HG03139 (cell line): ENCODE measurements around the gene KLHDC7A.

ENCODE experiments used
- ATAC-seq: cut with Tn5 transposase; IDR thresholded peaks from one replicate; pipeline ENCODE4 v1.9.1; 2021; ENCODE audit not compliant: unreplicated experiment

Gene KLHDC7A

GRCh38 chr1:18504609-18505008, 23.9 kb downstream of the KLHDC7A start:
- ATAC-seq = no peak

DNA sequence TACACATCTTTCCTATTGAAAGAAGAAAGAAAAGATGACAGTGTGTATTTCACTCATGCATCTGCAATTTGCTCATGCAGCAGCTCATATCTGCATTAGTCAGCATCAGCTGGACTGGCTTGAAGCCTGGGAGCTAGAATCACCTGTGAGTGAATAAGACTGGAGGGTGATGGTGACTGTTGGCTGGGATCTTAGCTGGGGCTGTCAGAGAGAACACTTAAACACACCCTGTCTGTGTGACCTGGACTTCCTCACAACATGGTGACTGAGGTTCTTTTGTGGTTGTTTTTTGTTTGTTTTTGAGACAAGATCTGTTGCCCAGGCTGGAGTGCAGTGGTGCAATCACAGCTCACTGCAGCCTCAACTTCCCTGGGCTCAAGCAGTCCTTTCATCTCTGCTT, 24.9 kb downstream of the KLHDC7A start:
- no peak for ATAC-seq

DNA sequence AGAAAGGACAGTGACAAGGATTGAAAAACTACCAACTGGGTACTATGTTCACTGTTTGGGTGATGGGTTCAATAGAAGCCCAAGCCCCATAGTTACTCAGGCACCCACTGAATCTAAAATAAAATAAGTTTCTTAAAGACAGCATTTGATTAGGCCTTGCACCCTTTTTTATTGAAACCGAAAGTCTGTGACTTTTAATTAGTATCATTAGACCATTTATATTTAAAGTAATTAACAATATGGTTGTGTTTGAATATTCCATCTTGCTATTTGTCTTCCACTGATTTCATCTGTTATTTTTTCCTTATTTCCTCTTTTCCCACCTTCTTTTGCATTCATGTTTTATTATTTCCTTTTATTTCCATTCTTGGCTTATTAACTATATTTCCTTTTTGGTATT, 27.4 kb downstream of the KLHDC7A start:
- no peak for ATAC-seq

DNA sequence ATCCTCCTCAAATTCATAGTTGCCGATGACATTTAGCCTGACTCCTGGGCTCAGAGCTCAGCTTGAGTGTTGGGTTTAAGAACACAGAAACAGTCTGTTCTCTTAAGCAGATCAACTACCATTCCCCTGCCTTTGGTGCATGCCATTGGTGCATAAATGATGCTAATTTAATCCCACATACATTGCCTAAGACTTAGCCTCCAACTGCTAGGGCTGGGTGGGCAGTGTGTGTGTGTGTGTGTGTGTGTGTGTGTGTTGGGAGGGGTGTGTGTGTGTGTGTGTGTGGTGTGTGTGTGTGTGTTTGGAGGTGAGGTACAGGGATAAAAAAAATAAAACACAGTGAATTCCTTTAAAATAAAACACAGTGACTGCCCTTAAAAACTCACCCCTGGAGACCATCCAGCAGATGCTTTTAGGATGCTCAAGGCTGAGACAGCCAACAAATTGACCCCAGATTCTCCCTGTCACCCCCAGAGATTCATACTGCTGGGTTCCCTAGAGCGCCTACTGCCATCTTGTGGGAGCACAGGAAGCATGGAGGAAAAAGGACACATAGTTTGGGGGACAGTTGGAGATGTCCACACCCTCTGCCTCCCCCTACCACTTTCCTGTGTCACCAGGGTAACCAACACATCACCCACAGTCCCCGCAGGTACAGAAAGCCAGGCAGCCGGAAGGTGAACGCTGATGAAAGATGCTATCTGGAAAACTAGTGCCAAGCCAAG, 30.6 kb downstream of the KLHDC7A start:
- no peak for ATAC-seq

DNA sequence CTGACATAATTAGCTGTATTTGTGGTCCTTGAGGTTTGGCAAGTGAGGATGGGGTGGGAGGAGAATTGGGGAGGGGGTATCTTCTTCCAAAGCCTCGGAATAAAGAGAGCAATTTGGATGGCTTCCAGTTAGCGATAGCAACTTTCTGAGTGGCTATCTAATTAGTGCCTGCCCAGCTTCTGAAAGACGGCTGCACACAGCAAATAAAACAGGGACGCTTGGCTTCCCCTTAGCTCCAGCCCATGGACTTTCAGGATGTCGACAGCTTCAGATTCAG, 31.1 kb downstream of the KLHDC7A start:
- ATAC-seq = no peak

DNA sequence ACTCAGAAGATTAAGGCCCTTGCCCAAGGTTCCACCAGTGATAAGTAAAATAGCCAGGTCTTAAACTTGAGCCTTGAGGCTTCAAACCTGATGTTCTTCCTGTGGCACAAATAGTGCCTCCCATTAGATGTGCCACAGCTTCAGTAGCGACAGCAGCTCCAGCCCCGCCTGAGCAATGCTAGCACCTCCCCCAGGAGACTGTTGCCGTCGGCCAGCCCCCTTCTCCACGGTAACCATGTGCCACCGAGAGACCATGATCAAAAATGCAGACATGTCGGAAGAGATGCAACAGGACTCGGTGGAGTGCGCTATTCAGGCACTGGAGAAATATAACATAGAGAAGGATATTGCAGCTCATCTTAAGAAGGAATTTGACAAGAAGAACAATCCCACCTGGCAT, 32.2 kb downstream of the KLHDC7A start:
- ATAC-seq = no peak

- ATAC-seq = no peak
Observed at GRCh38 chr1:18513995-18514394, 33.3 kb downstream of the KLHDC7A start.

GRCh38 chr1:18515120-18515667, 34.5 kb downstream of the KLHDC7A start:
- ATAC-seq = no peak

- ATAC-seq = no peak
Observed at GRCh38 chr1:18516473-18516872, 35.7 kb downstream of the KLHDC7A start.

- no peak for ATAC-seq
Observed at GRCh38 chr1:18526436-18527275, 45.9 kb downstream of the KLHDC7A start.

DNA sequence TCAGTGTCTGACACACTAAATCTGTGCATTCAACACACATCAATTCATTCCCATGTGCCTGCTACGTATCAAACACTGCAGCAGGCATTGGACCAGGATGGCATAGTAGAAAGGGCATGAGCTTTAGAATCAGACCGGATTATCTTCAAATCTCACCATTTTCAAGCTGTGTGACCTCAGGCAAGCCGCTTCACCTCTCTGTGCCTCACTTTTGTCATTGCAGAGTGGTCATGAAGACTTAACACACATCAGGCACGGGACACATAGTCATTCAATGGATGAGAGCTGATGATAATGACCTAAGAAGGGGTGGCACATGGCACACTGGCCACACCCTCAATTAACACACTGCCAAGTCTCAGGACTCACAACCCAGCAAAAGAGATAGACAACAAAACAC, 46.8 kb downstream of the KLHDC7A start:
- no peak for ATAC-seq

- ATAC-seq = no peak
Observed at GRCh38 chr1:18527921-18528320, 47.2 kb downstream of the KLHDC7A start.

- ATAC-seq = no peak
Observed at GRCh38 chr1:18528616-18529015, 47.9 kb downstream of the KLHDC7A start.

DNA sequence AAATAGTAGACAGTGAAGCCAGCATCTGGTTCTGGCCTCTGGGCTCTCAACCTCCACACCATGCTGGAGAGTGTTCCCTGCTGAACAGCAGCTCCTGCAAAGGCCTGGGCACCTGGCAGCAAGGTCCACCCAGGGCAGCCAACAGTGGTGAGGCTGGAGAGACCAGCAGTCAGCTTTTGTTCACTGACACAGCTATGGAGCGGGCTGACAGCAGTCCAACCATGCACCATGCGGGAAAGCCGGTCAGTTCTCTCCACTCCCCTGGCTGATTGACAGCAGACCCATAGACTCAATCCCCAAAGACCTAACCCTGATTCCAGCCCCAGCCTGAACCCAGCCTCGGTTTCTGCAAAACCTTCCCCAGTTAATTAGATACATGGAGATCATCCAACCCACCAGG, 49.0 kb downstream of the KLHDC7A start:
- no peak for ATAC-seq

DNA sequence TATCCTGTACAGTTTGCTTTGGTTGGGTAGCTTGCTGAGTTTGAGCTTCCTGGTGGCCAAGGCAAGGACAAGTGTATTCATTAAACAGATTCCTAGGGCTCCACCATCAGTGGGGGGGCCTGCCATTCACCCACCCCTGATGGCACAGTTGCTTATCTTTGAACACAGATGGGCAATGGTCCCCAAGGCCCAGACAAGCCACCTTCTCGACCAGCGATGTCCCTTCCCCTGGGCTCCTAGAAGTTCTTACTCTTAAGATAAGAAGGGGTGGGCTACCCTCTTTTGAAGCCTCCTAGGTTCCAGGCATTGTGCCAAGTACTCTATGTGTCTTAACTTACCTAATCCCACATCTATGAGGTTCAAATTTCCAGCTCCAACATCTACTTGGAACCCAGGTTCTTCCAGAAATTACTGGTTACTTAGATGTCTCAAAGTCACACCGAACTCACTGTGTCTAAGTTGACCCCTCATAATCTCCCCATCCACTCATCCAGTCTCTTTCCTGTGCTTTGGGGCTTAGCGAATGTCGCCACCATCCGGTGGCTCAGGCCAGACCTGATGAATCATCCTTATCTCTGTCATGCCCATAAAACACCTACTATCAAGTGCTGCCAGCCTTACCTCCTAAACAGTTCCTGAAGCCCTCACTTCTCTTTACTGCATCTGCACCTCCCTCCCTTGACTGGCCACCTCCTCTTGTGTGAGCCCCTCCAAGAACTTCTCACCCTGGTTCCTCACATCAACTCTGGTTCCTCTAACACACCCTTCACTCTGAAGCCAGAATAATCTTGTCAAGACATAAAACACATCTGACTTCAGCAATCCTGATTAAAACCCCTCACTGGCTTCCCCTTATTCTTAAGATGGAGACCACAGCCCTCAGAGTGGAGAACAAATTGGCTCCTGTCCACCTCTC, 50.1 kb downstream of the KLHDC7A start:
- ATAC-seq = no peak

- ATAC-seq = no peak
Observed at GRCh38 chr1:18531503-18531845, 50.7 kb downstream of the KLHDC7A start.

DNA sequence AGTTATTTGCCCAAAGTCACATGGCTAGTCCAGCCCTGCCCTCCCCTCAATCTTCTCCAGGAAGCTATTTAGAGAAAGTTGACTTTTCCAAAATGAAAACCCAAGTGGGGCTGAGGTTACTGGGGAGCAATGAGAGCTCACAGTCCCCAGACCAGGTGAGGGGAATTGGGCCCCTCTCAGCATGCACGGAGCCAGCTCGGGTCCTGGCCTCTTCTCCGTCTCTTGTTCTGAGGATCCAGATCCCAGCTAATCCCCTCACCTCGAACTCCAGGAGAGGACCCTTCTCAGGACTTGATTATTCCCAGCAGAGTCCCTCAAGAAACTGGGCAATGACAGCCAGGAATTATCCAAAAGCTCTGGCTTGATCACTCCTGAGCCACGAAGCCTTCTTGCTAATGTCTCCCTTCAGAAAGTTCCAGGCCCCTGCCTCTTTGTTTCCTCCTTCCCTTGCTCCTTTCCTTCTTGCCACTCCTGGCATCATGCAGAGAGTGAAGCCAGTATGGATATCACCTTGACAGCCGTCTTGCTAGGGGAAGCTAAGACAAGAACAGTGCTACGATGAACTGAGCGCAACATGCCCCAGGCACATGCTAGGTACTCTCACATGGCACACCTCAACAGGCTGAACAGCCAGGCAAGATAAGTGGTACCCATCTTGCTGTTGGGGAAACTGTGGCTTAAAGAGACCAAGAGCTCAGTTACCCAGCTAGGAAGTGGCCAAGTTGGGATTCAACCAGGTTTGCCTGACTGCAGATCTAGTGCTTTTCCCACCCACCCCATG, 51.9 kb downstream of the KLHDC7A start:
- no peak for ATAC-seq

DNA sequence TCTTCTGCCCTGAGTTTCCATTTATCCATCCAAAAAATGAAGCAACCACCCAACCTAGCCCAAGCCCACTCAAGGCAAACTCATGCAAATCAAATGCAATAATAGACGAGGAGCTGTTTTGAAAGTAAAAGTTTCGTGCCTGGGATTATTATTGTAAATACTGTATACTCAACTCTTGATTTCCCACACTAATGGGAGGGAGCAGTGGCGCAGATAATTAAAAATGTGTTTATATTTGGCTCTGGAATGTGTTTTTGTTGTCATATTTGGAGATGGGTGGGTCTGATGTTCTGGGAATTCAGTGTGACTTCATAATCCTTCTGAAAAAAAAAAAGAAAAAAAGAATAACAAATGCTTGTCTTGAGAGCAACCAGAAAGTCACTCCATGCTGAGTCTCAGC, 52.5 kb downstream of the KLHDC7A start:
- no peak for ATAC-seq

GRCh38 chr1:18534810-18535205, 54.1 kb downstream of the KLHDC7A start:
- no peak for ATAC-seq
